Measurements from ENCODE around the gene PCBP3.

- TF ChIP-seq CTCF (IDR thresholded peaks at IDR 0.05) (no peak), POLR2A (IDR thresholded peaks at IDR 0.05) (no peak)
These were observed 299.5 kb downstream of the PCBP3 start for GRCh38 chr21:45942755-45943629.
